Mucosa of rectum (tissue), 2 donors: ENCODE data around the gene CX3CR1.

ENCODE experiments used
- H3K27ac ChIP-seq, 2 donors: one replicate each; pipeline ENCODE4 v1.7.0; 2013; ENCODE audit warnings: inconsistent platforms in 2 of 2, low read depth in 2 of 2, low read length in 2 of 2
- H3K27me3 ChIP-seq, 2 donors: one replicate each; pipeline ENCODE4 v1.7.0; 2013; ENCODE audit warnings: low read length in 2 of 2; ENCODE audit not compliant: control insufficient read depth in 2 of 2, insufficient read depth in 2 of 2
- H3K36me3 ChIP-seq, 2 donors: one replicate each; pipeline ENCODE4 v1.7.0; 2013; ENCODE audit warnings: low read length in 2 of 2; ENCODE audit not compliant: control insufficient read depth in 2 of 2, insufficient read depth in 2 of 2
- H3K4me1 ChIP-seq, 2 donors: one replicate each; pipeline ENCODE4 v1.7.0; 2013; ENCODE audit warnings: low read length in 2 of 2, mild to moderate bottlenecking in 1 of 2; ENCODE audit not compliant: control insufficient read depth in 2 of 2, insufficient read depth in 2 of 2
- H3K4me3 ChIP-seq, 2 donors: one replicate each; pipeline ENCODE4 v1.7.0; 2013; ENCODE audit warnings: low read length in 2 of 2
- H3K9ac ChIP-seq, 2 donors: one replicate each; pipeline ENCODE4 v1.7.0; 2013; ENCODE audit warnings: low read length in 2 of 2, low read depth in 1 of 2, mild to moderate bottlenecking in 1 of 2
- H3K9me3 ChIP-seq, 2 donors: one replicate each; pipeline ENCODE4 v1.7.0; 2013; ENCODE audit warnings: low read length in 2 of 2; ENCODE audit not compliant: control insufficient read depth in 2 of 2
- donor health status: healthy.
- donor health status: Normal muscosa, but diverticular disease.

Gene CX3CR1

GRCh38 chr3:39292961-39293360 lies 13.1 kb upstream of the CX3CR1 start:
- Histone ChIP-seq H3K27me3 (no peaks in the 10 kb centered on the region), H3K9me3 (no peaks in the 10 kb centered on the region), H3K4me1 (peaks cover 0 to 4% of the 10 kb centered on the region in 2 donors), H3K27ac (no peak overlapping the region), H3K4me3 (no peak overlapping the region), H3K9ac (no peak overlapping the region), H3K36me3 (no peaks in the 10 kb centered on the region)

- H3K27ac ChIP-seq, result no peak overlapping the region
- H3K27me3 ChIP-seq, result no peaks in the 10 kb centered on the region
- no peak overlapping the region for H3K9ac ChIP-seq
Observed at GRCh38 chr3:39291903-39292329, 12.1 kb upstream of the CX3CR1 start.

GRCh38 chr3:39290255-39290654 lies 10.4 kb upstream of the CX3CR1 start:
- no peaks in the 10 kb centered on the region for H3K9me3 ChIP-seq
- H3K27me3 ChIP-seq, result no peaks in the 10 kb centered on the region
- no peaks in the 10 kb centered on the region for H3K36me3 ChIP-seq
- H3K4me1 ChIP-seq, result peaks cover 0 to 4% of the 10 kb centered on the region in 2 donors
- no peak overlapping the region for H3K4me3 ChIP-seq
- peak overlapping the region in 1 of 2 donors; percentile 14 for H3K9ac ChIP-seq
- peak overlapping the region in 1 of 2 donors; percentile 45 for H3K27ac ChIP-seq

More at GRCh38 chr3:39291903-39292329, 12.1 kb upstream of the CX3CR1 start:
- no peaks in the 10 kb centered on the region for H3K9me3 ChIP-seq
- H3K4me3 ChIP-seq, result no peak overlapping the region
- H3K36me3 ChIP-seq, result no peaks in the 10 kb centered on the region
- H3K4me1 ChIP-seq, result peaks cover 0 to 4% of the 10 kb centered on the region in 2 donors

GRCh38 chr3:39289107-39289506 lies 9.3 kb upstream of the CX3CR1 start:
- no peak overlapping the region for H3K27ac ChIP-seq
- H3K36me3 ChIP-seq, result no peaks in the 10 kb centered on the region
- no peaks in the 10 kb centered on the region for H3K9me3 ChIP-seq
- H3K4me1 ChIP-seq, result peaks cover 0 to 4% of the 10 kb centered on the region in 2 donors
- no peaks in the 10 kb centered on the region for H3K27me3 ChIP-seq
- no peak overlapping the region for H3K9ac ChIP-seq
- no peak overlapping the region for H3K4me3 ChIP-seq

GRCh38 chr3:39288300-39288808 lies 8.5 kb upstream of the CX3CR1 start:
- Histone ChIP-seq H3K27ac (no peak overlapping the region), H3K4me1 (peaks cover 0 to 4% of the 10 kb centered on the region in 2 donors), H3K9ac (no peak overlapping the region), H3K27me3 (no peaks in the 10 kb centered on the region), H3K36me3 (no peaks in the 10 kb centered on the region), H3K4me3 (no peak overlapping the region), H3K9me3 (no peaks in the 10 kb centered on the region)

- Histone ChIP-seq H3K9ac (no peak overlapping the region), H3K27ac (no peak overlapping the region), H3K27me3 (no peaks in the 10 kb centered on the region), H3K9me3 (no peaks in the 10 kb centered on the region), H3K4me1 (peaks cover 0 to 4% of the 10 kb centered on the region in 2 donors), H3K4me3 (no peak overlapping the region), H3K36me3 (no peaks in the 10 kb centered on the region)
Observed at GRCh38 chr3:39287216-39288164, 7.7 kb upstream of the CX3CR1 start.

- H3K27ac ChIP-seq, result no peak overlapping the region
- no peak overlapping the region for H3K9ac ChIP-seq
- no peaks in the 10 kb centered on the region for H3K9me3 ChIP-seq
- no peaks in the 10 kb centered on the region for H3K36me3 ChIP-seq
- H3K4me1 ChIP-seq, result peaks cover 0 to 4% of the 10 kb centered on the region in 2 donors
- no peaks in the 10 kb centered on the region for H3K27me3 ChIP-seq
- no peak overlapping the region for H3K4me3 ChIP-seq
Observed at GRCh38 chr3:39286771-39287170, 6.9 kb upstream of the CX3CR1 start.

GRCh38 chr3:39285332-39285731 lies 5.5 kb upstream of the CX3CR1 start:
- H3K27me3 ChIP-seq, result no peaks in the 10 kb centered on the region
- no peak overlapping the region for H3K9ac ChIP-seq
- peaks cover 0 to 4% of the 10 kb centered on the region in 2 donors for H3K4me1 ChIP-seq
- H3K4me3 ChIP-seq, result no peak overlapping the region
- H3K9me3 ChIP-seq, result no peaks in the 10 kb centered on the region
- no peaks in the 10 kb centered on the region for H3K36me3 ChIP-seq
- H3K27ac ChIP-seq, result no peak overlapping the region

- Histone ChIP-seq H3K36me3 (no peaks in the 10 kb centered on the region), H3K27ac (no peak overlapping the region), H3K9ac (no peak overlapping the region), H3K9me3 (no peaks in the 10 kb centered on the region), H3K27me3 (no peaks in the 10 kb centered on the region), H3K4me1 (no peaks in the 10 kb centered on the region), H3K4me3 (no peak overlapping the region)
Observed at GRCh38 chr3:39284457-39284881, 4.6 kb upstream of the CX3CR1 start.

- H3K27ac ChIP-seq, result no peak overlapping the region
- H3K9me3 ChIP-seq, result no peaks in the 10 kb centered on the region
- no peak overlapping the region for H3K9ac ChIP-seq
- no peaks in the 10 kb centered on the region for H3K36me3 ChIP-seq
- H3K27me3 ChIP-seq, result no peaks in the 10 kb centered on the region
- H3K4me3 ChIP-seq, result no peak overlapping the region
- no peaks in the 10 kb centered on the region for H3K4me1 ChIP-seq
Observed at GRCh38 chr3:39282057-39282456, 2.2 kb upstream of the CX3CR1 start.
